NCI-H774 (cell line): ENCODE data around the gene DAZAP1.

Source experiments
- DNase-seq: peaks from one replicate; lab custom pipeline; 2025; lab: John Stamatoyannopoulos, UW

DAZAP1 gene

GRCh38 chr19:1459479-1459878 is 52.1 kb downstream of the DAZAP1 start:
- no peak for DNase-seq

- DNase-seq, result no peak
Observed at GRCh38 chr19:1460033-1460995, 52.9 kb downstream of the DAZAP1 start.

GRCh38 chr19:1461862-1462261 is 54.5 kb downstream of the DAZAP1 start:
- DNase-seq, result no peak

- DNase-seq, result no peak
Observed at GRCh38 chr19:1465191-1466016, 58.0 kb downstream of the DAZAP1 start.

GRCh38 chr19:1466018-1466460 is 58.7 kb downstream of the DAZAP1 start:
- DNase-seq, result no peak

GRCh38 chr19:1466461-1467214 is 59.3 kb downstream of the DAZAP1 start:
- DNase-seq, result no peak

- DNase-seq, result no peak
Observed at GRCh38 chr19:1467215-1467489, 59.8 kb downstream of the DAZAP1 start.

- no peak for DNase-seq
Observed at GRCh38 chr19:1467490-1468273, 60.3 kb downstream of the DAZAP1 start.

- DNase-seq, result no peak
Observed at GRCh38 chr19:1468274-1468820, 61.0 kb downstream of the DAZAP1 start.

GRCh38 chr19:1468821-1469254 is 61.5 kb downstream of the DAZAP1 start:
- DNase-seq, result no peak

- DNase-seq, result no peak
Observed at GRCh38 chr19:1469255-1470054, 62.1 kb downstream of the DAZAP1 start.

- DNase-seq, result no peak
Observed at GRCh38 chr19:1470055-1470304, 62.6 kb downstream of the DAZAP1 start.

GRCh38 chr19:1470305-1471009 is 63.1 kb downstream of the DAZAP1 start:
- DNase-seq, result peak; percentile 59

GRCh38 chr19:1471010-1471514 is 63.7 kb downstream of the DAZAP1 start:
- peak; percentile 19 for DNase-seq

GRCh38 chr19:1471515-1472160 is 64.3 kb downstream of the DAZAP1 start:
- DNase-seq, result no peak

- no peak for DNase-seq
Observed at GRCh38 chr19:1472231-1473084, 65.1 kb downstream of the DAZAP1 start.

- DNase-seq, result no peak
Observed at GRCh38 chr19:1473085-1473851, 65.9 kb downstream of the DAZAP1 start.
